HL-60 (cell line): ENCODE data around the gene SRR.

Experiments
- DNase-seq, 2 experiments: peaks; one replicate each; pipeline ENCODE4 v3.0.0-alpha.2; 2010 to 2020; ENCODE audit warnings: low read depth in 1 of 2, low spot score in 1 of 2
- H3K27ac ChIP-seq: fragments of 250-450 bp; sonication (Bioruptor Pico); replicated peaks from 2 replicates; pipeline ENCODE4 v1.5.1; 2020; ENCODE audit warnings: mild to moderate bottlenecking, moderate library complexity
- H3K27me3 ChIP-seq: fragments of 250-450 bp; sonication (Bioruptor Pico); 2 replicates; pipeline ENCODE4 v1.5.1; 2021; ENCODE audit warnings: mild to moderate bottlenecking, moderate library complexity; ENCODE audit not compliant: insufficient read depth, poor library complexity, severe bottlenecking
- H3K4me3 ChIP-seq: replicated peaks from 2 replicates; pipeline ENCODE4 v1.5.1; 2011; ENCODE audit warnings: mild to moderate bottlenecking, control low read depth, low read length; ENCODE audit not compliant: insufficient read depth
- GABPA ChIP-seq: IDR thresholded peaks from 2 replicates; pipeline ENCODE4 v1.6.1; 2012; ENCODE audit warnings: low read depth
- POLR2AphosphoS5 ChIP-seq: IDR thresholded peaks from 2 replicates; pipeline ENCODE4 v1.6.1; 2012; ENCODE audit warnings: low read depth
- REST ChIP-seq: IDR thresholded peaks from 2 replicates; pipeline ENCODE4 v1.6.1; 2012; ENCODE audit warnings: low read depth; ENCODE audit not compliant: insufficient replicate concordance
- SPI1 ChIP-seq: IDR thresholded peaks from 2 replicates; pipeline ENCODE4 v1.6.1; 2012; ENCODE audit warnings: low read depth, mild to moderate bottlenecking, borderline replicate concordance
- TF ChIP-seq, protein P1 (sequence below): IDR thresholded peaks from one replicate; pipeline ENCODE4 v1.5.1; 2011; ENCODE audit warnings: low read length, control low read depth, inconsistent platforms; ENCODE audit not compliant: insufficient read depth

SRR gene

GRCh38 chr17:2331303-2331702, 27.6 kb downstream of the SRR start:
- no peak overlapping the region for H3K4me3 ChIP-seq
- DNase-seq: no peak
- no peak overlapping the region for H3K27ac ChIP-seq
- TF ChIP-seq SPI1: no peak
- no peak for TF ChIP-seq POLR2AphosphoS5
- no peak for TF ChIP-seq REST
- TF ChIP-seq GABPA: no peak
- TF ChIP-seq, protein P1, sequence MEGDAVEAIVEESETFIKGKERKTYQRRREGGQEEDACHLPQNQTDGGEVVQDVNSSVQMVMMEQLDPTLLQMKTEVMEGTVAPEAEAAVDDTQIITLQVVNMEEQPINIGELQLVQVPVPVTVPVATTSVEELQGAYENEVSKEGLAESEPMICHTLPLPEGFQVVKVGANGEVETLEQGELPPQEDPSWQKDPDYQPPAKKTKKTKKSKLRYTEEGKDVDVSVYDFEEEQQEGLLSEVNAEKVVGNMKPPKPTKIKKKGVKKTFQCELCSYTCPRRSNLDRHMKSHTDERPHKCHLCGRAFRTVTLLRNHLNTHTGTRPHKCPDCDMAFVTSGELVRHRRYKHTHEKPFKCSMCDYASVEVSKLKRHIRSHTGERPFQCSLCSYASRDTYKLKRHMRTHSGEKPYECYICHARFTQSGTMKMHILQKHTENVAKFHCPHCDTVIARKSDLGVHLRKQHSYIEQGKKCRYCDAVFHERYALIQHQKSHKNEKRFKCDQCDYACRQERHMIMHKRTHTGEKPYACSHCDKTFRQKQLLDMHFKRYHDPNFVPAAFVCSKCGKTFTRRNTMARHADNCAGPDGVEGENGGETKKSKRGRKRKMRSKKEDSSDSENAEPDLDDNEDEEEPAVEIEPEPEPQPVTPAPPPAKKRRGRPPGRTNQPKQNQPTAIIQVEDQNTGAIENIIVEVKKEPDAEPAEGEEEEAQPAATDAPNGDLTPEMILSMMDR: no peak
- no peaks in the 10 kb centered on the region for H3K27me3 ChIP-seq

DNA sequence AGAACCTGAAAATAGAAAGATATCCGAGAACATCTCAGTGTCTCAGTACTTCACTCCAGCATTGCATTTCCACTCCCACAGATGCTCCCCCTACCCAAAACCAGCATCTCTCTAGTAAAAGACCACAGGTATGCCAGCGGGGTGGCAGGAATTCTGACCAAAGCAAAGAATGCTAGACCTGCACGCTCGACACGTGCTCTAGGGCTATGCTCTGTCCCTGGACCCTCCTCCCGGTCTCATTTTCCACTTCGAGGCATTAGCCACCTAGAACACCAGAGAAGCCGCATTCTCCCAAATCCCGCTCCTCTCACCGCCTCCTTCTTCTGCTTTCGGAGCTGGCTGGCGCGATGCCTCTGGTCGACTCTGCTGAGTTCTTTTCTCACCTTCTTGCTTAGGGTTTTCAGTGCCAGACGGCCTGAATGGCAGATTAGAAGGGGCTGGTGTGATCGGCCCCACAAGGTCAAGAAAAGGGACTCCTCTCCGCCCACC, 32.0 kb downstream of the SRR start:
- DNase-seq: peak in 1 of 2 experiments; percentile 1
- Histone ChIP-seq H3K4me3 (peak overlapping the region; percentile 56), H3K27me3 (no peaks in the 10 kb centered on the region), H3K27ac (peak overlapping the region; percentile 85)
- TF ChIP-seq REST: no peak
- TF ChIP-seq, protein P1: no peak
- TF ChIP-seq GABPA: no peak
- no peak for TF ChIP-seq POLR2AphosphoS5
- TF ChIP-seq SPI1: no peak

- Histone ChIP-seq H3K4me3 (peak within 1 kb of the TSS; percentile 56), H3K27ac (peak within 1 kb of the TSS; percentile 85), H3K27me3 (no peaks in the 10 kb centered on the region)
- DNase-seq: peak; percentile 71 to 80
- TF ChIP-seq, protein P1: no peak
- TF ChIP-seq REST: no peak
- no peak for TF ChIP-seq SPI1
- peak; percentile 76 for TF ChIP-seq POLR2AphosphoS5
- TF ChIP-seq GABPA: peak; percentile 91
Measured at GRCh38 chr17:2336215-2336851, 32.6 kb downstream of the SRR start, which contains the start of gene TSR1. Gene TSR1, minus strand, starts transcription at chr17:2336457. Its CDS starts 30 bp downstream, at chr17:2336427.
